ENCODE results near the gene GRM1.

GRM1 gene

GRCh38 chr6:146389740-146390139 lies 360.9 kb downstream of the GRM1 start:
- Histone ChIP-seq H3K36me3 (no peaks in the 10 kb centered on the region), H3K4me3 (no peak overlapping the region), H3K4me2 (no peak overlapping the region), H3K9ac (no peak overlapping the region), H4K20me1 (no peaks in the 10 kb centered on the region), H3K4me1 (no peaks in the 10 kb centered on the region), H3K27me3 (no peaks in the 10 kb centered on the region), H3K27ac (no peak overlapping the region), H3K9me3 (no peaks in the 10 kb centered on the region)
- TF ChIP-seq Cebpa-rat (IDR thresholded peaks at IDR 0.05) = no peak

- Histone ChIP-seq H3K9me3 (no peaks in the 10 kb centered on the region), H3K36me3 (no peaks in the 10 kb centered on the region), H3K4me1 (no peaks in the 10 kb centered on the region), H3K27ac (no peak overlapping the region), H3K4me3 (no peak overlapping the region), H3K4me2 (no peak overlapping the region), H3K27me3 (no peaks in the 10 kb centered on the region), H3K9ac (no peak overlapping the region), H4K20me1 (no peaks in the 10 kb centered on the region)
- TF ChIP-seq Cebpa-rat (IDR thresholded peaks at IDR 0.05) = no peak
Observed at GRCh38 chr6:146397638-146398037, 368.8 kb downstream of the GRM1 start.

DNA sequence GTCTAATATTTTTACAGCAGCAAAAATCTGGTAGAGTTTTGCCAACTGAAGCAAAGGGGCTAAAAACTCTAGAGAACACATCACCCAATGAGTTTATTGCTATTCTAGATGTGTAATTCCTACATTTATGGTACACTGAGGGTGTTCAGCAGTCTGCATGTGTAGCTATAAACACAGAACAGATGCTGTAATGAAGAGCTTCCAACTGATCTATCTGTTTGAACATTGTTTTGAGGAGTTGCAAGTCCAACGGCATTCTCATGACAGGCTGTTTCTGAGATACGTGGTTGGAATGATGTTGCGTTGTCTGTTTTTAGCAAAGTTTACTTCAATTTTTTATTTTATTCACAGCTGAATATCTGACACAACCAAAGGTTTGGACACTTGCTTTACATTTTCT lies 373.6 kb downstream of the GRM1 start:
- H3K9ac ChIP-seq = no peak overlapping the region
- H3K27me3 ChIP-seq = no peaks in the 10 kb centered on the region
- H3K27ac ChIP-seq = no peak overlapping the region
- no peak for TF ChIP-seq Cebpa-rat (IDR thresholded peaks at IDR 0.05)
- H4K20me1 ChIP-seq = no peaks in the 10 kb centered on the region
- no peaks in the 10 kb centered on the region for H3K4me1 ChIP-seq
- H3K4me2 ChIP-seq = no peak overlapping the region
- H3K4me3 ChIP-seq = no peak overlapping the region
- H3K36me3 ChIP-seq = no peaks in the 10 kb centered on the region
- H3K9me3 ChIP-seq = no peaks in the 10 kb centered on the region

- no peak overlapping the region for H3K4me2 ChIP-seq
- H3K9ac ChIP-seq = no peak overlapping the region
- no peaks in the 10 kb centered on the region for H3K9me3 ChIP-seq
- no peak overlapping the region for H3K4me3 ChIP-seq
- TF ChIP-seq Cebpa-rat (IDR thresholded peaks at IDR 0.05) = no peak
- no peaks in the 10 kb centered on the region for H3K36me3 ChIP-seq
- H3K27me3 ChIP-seq = no peaks in the 10 kb centered on the region
- no peaks in the 10 kb centered on the region for H3K4me1 ChIP-seq
- H4K20me1 ChIP-seq = no peaks in the 10 kb centered on the region
- no peak overlapping the region for H3K27ac ChIP-seq
Observed at GRCh38 chr6:146408583-146408982, 379.7 kb downstream of the GRM1 start.

DNA sequence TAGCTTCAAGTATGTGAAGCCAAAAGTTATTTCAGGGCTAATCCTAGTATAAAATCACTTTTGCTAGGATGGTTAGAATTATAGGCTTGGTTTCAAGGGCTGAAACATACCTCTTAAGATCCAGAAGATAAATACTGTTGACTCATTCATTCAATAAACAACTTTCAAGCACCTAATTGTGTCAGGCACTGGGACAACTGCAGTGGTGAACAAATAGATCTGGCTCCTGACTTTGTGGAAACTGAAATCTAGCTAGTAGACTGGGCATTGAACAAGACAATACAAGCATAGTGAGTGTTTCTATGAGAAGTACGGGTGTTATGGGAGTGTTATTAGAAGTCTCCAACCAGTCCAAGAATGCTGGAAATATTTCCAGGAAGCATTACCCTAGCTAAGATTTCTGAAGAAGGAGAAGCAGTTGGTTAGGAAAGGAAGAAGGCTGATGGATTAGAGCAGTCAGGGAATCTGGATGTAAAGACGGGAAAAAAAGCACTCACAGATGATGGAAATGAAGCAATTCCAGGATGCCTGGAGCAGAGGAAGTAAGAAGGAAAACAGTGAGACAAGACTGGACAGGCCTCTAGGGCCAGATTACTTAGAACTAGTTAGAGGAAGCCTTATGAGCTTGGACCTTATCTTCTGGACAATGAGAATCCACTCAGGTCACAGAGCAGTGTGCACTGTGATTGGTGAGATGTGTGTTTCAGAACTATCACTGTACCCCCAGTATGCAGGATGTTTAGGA lies 382.2 kb downstream of the GRM1 start:
- Histone ChIP-seq H3K4me3 (no peak overlapping the region), H3K9ac (no peak overlapping the region), H3K27me3 (no peaks in the 10 kb centered on the region), H3K9me3 (no peaks in the 10 kb centered on the region), H3K4me1 (no peaks in the 10 kb centered on the region), H3K27ac (no peak overlapping the region), H4K20me1 (no peaks in the 10 kb centered on the region), H3K36me3 (no peaks in the 10 kb centered on the region), H3K4me2 (no peak overlapping the region)
- no peak for TF ChIP-seq Cebpa-rat (IDR thresholded peaks at IDR 0.05)

DNA sequence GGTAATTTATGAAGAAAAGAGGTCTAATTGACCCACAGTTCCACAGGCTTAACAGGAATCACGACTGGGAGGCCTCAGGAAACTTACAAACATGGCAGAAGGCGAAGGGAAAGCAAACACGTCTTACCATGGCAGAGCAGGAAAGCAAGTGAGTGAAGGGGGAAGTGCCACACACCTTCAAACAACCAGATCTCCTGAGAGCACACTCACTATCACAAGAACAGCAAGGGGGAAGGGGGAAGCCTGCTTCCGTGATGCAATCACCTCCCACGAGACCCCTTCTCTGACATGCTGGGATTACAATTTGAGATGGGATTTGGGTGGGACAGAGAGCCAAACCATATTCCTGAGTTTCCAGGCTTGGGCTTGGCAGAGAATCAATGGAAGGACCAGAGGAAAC lies 390.7 kb downstream of the GRM1 start:
- Histone ChIP-seq H3K36me3 (no peaks in the 10 kb centered on the region), H4K20me1 (no peaks in the 10 kb centered on the region), H3K9ac (no peak overlapping the region), H3K4me3 (no peak overlapping the region), H3K9me3 (no peaks in the 10 kb centered on the region), H3K27me3 (no peaks in the 10 kb centered on the region), H3K4me1 (peaks cover 33% of the 10 kb centered on the region), H3K27ac (no peak overlapping the region), H3K4me2 (peak overlapping the region; percentile 50)
- no peak for TF ChIP-seq Cebpa-rat (IDR thresholded peaks at IDR 0.05)

- H3K36me3 ChIP-seq = no peaks in the 10 kb centered on the region
- H3K9ac ChIP-seq = no peak overlapping the region
- H3K4me1 ChIP-seq = peaks cover 33% of the 10 kb centered on the region
- H3K27ac ChIP-seq = no peak overlapping the region
- H4K20me1 ChIP-seq = no peaks in the 10 kb centered on the region
- peak overlapping the region; percentile 50 for H3K4me2 ChIP-seq
- H3K9me3 ChIP-seq = no peaks in the 10 kb centered on the region
- no peak for TF ChIP-seq Cebpa-rat (IDR thresholded peaks at IDR 0.05)
- no peak overlapping the region for H3K4me3 ChIP-seq
- H3K27me3 ChIP-seq = no peaks in the 10 kb centered on the region
Observed at GRCh38 chr6:146420255-146420654, 391.4 kb downstream of the GRM1 start.

- Histone ChIP-seq H3K4me3 (0 out of 2 replicates have a peak overlapping the region, but pooled peaks have one; percentile 4), H3K27ac (peak overlapping the region; percentile 10; the same call in 1 of the 2 replicates), H3K4me2 (peak overlapping the region; percentile 78)
Observed at GRCh38 chr6:146422789-146423375, 394.0 kb downstream of the GRM1 start.

GRCh38 chr6:146423452-146423851 lies 394.6 kb downstream of the GRM1 start:
- no peaks in the 10 kb centered on the region for H3K36me3 ChIP-seq
- H3K27me3 ChIP-seq = no peaks in the 10 kb centered on the region
- H4K20me1 ChIP-seq = no peaks in the 10 kb centered on the region
- H3K4me1 ChIP-seq = peaks cover 33% of the 10 kb centered on the region
- H3K9me3 ChIP-seq = no peaks in the 10 kb centered on the region
- peak overlapping the region; percentile 35; the same call in 1 of the 2 replicates for H3K9ac ChIP-seq
- H3K4me3 ChIP-seq = 0 out of 2 replicates have a peak overlapping the region, but pooled peaks have one; percentile 4
- TF ChIP-seq Cebpa-rat (IDR thresholded peaks at IDR 0.05) = no peak
- H3K27ac ChIP-seq = peak overlapping the region; percentile 10; the same call in 1 of the 2 replicates
- peak overlapping the region; percentile 78 for H3K4me2 ChIP-seq

More at GRCh38 chr6:146422789-146423375, 394.0 kb downstream of the GRM1 start:
- peak overlapping the region; percentile 35; the same call in 1 of the 2 replicates for H3K9ac ChIP-seq
- TF ChIP-seq Cebpa-rat (IDR thresholded peaks at IDR 0.05) = no peak
- peaks cover 33% of the 10 kb centered on the region for H3K4me1 ChIP-seq
- no peaks in the 10 kb centered on the region for H3K36me3 ChIP-seq
- H4K20me1 ChIP-seq = no peaks in the 10 kb centered on the region
- no peaks in the 10 kb centered on the region for H3K9me3 ChIP-seq
- H3K27me3 ChIP-seq = no peaks in the 10 kb centered on the region

GRCh38 chr6:146426516-146426915 lies 397.7 kb downstream of the GRM1 start:
- no peak overlapping the region for H3K9ac ChIP-seq
- no peak overlapping the region for H3K4me3 ChIP-seq
- no peaks in the 10 kb centered on the region for H3K27me3 ChIP-seq
- no peak overlapping the region for H3K27ac ChIP-seq
- no peaks in the 10 kb centered on the region for H3K36me3 ChIP-seq
- no peaks in the 10 kb centered on the region for H4K20me1 ChIP-seq
- peaks cover 18% of the 10 kb centered on the region for H3K4me1 ChIP-seq
- TF ChIP-seq Cebpa-rat (IDR thresholded peaks at IDR 0.05) = no peak
- no peak overlapping the region for H3K4me2 ChIP-seq
- H3K9me3 ChIP-seq = no peaks in the 10 kb centered on the region
